ENCODE data around the gene ARHGAP4. TPM values are rescaled to one million over a fixed set of nuclear protein-coding genes. Genes with fewer than 3 reads are reported as not detected.

ARHGAP4 gene
- total RNA-seq, 2 experiments from 2014 or later = 456 to 463 TPM

DNA sequence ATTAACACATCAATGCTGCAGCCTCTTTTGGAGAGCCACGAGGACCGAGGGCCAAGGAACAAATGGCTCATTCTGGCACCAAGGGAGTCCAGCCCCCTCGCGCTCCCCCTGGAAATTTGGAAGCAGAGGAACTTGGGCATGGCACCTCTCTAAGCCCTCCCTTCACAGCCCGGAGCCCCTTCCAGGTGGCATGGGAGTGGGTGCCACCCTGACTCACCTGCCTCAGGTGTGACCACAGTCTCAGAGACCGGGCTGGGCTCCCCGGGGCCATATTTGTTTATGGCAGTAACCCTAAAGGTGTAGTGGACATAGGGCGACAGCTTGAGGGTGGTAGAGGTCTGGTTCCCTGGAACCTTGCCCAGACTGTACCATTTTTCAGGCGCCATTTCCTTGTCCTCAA lies 58.9 kb downstream of the ARHGAP4 start:
- TF ChIP-seq, protein P1, sequence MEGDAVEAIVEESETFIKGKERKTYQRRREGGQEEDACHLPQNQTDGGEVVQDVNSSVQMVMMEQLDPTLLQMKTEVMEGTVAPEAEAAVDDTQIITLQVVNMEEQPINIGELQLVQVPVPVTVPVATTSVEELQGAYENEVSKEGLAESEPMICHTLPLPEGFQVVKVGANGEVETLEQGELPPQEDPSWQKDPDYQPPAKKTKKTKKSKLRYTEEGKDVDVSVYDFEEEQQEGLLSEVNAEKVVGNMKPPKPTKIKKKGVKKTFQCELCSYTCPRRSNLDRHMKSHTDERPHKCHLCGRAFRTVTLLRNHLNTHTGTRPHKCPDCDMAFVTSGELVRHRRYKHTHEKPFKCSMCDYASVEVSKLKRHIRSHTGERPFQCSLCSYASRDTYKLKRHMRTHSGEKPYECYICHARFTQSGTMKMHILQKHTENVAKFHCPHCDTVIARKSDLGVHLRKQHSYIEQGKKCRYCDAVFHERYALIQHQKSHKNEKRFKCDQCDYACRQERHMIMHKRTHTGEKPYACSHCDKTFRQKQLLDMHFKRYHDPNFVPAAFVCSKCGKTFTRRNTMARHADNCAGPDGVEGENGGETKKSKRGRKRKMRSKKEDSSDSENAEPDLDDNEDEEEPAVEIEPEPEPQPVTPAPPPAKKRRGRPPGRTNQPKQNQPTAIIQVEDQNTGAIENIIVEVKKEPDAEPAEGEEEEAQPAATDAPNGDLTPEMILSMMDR (IDR thresholded peaks at IDR 0.05) = no peak
- Mint-ChIP-seq H3K36me3 (ENCODE audit: low read depth) (no peaks in the 10 kb centered on the region), H3K9me3 (no peaks in the 10 kb centered on the region), H3K27ac (no peak overlapping the region), H3K4me1 (ENCODE audit: low read depth) (no peaks in the 10 kb centered on the region), H3K27me3 (no peaks in the 10 kb centered on the region), H3K4me3 (no peak overlapping the region)
- Histone ChIP-seq H3K27me3 (ENCODE audit: control insufficient read depth in 1 of 2, insufficient read depth in 2 of 2, low read length in 2 of 2) (no peaks in the 10 kb centered on the region), H3K4me3 (ENCODE audit: low read length) (no peak overlapping the region), H3K27ac (ENCODE audit: low read depth in 1 of 2, low read length in 2 of 2) (no peak overlapping the region), H3K4me1 (ENCODE audit: insufficient read depth, low read length) (no peaks in the 10 kb centered on the region), H3K9me3 (ENCODE audit: control insufficient read depth in 1 of 2, insufficient read depth in 1 of 2, low read length in 2 of 2) (no peaks in the 10 kb centered on the region), H3K36me3 (ENCODE audit: insufficient read depth, low read length) (no peaks in the 10 kb centered on the region)
- ATAC-seq (ENCODE audit: poor library complexity) (no peak), DNase-seq (no peak)
- CTCF ChIA-PET = no interaction called here
- intact Hi-C loops (cut with DNase I, micrococcal nuclease) = no loop called here
- POLR2A ChIA-PET = no interaction called here

DNA sequence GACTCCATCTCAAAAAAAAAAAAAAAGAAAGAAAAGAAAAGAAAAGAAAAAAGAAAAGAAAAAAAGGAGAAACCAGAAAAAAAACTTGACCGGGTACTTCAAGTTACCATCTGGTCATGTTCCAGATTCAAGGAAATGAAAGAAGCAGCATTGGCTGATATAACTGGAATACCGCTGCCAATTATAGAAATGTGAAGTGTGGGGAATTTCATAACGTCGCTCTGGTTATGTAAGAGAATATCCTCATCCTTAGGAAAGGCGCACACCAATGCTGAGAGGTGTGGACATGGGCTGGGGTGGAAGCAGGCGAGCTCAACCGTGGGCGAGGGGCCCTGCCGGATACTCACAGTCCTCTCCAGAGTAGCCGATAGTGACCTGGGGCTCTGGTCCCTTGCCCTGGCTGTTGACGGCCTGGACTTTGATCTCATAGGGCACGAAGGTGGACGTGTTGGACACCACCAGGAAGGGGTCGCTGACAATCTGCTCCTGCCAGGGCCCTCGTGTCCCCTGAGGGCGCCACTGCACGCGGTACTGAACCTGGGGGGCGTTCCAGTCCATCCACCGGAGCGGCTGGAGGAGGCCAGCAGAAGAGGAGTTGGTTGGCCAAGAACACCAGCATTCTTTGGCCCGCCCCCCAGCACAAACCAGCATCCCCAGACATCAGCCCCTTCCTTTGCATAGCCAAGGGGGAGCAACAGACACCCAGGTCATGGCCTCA lies 59.6 kb downstream of the ARHGAP4 start:
- no peak overlapping the region for H3K4me3 Mint-ChIP-seq
- H3K27ac ChIP-seq (ENCODE audit: low read depth in 1 of 2, low read length in 2 of 2) = no peak overlapping the region
- H3K27me3 Mint-ChIP-seq = no peaks in the 10 kb centered on the region
- H3K4me3 ChIP-seq (ENCODE audit: low read length) = no peak overlapping the region
- H3K9me3 ChIP-seq (ENCODE audit: control insufficient read depth in 1 of 2, insufficient read depth in 1 of 2, low read length in 2 of 2) = no peaks in the 10 kb centered on the region
- no peaks in the 10 kb centered on the region for H3K27me3 ChIP-seq (ENCODE audit: control insufficient read depth in 1 of 2, insufficient read depth in 2 of 2, low read length in 2 of 2)
- no peak for ATAC-seq (ENCODE audit: poor library complexity)
- H3K27ac Mint-ChIP-seq = no peak overlapping the region
- no peaks in the 10 kb centered on the region for H3K36me3 ChIP-seq (ENCODE audit: insufficient read depth, low read length)
- intact Hi-C loops (cut with DNase I, micrococcal nuclease) = no loop called here
- H3K36me3 Mint-ChIP-seq (ENCODE audit: low read depth) = no peaks in the 10 kb centered on the region
- no peaks in the 10 kb centered on the region for H3K9me3 Mint-ChIP-seq
- POLR2A ChIA-PET = no interaction called here
- no peaks in the 10 kb centered on the region for H3K4me1 Mint-ChIP-seq (ENCODE audit: low read depth)
- no peak for DNase-seq
- TF ChIP-seq, protein P1 (IDR thresholded peaks at IDR 0.05) = no peak
- CTCF ChIA-PET = no interaction called here
- no peaks in the 10 kb centered on the region for H3K4me1 ChIP-seq (ENCODE audit: insufficient read depth, low read length)

DNA sequence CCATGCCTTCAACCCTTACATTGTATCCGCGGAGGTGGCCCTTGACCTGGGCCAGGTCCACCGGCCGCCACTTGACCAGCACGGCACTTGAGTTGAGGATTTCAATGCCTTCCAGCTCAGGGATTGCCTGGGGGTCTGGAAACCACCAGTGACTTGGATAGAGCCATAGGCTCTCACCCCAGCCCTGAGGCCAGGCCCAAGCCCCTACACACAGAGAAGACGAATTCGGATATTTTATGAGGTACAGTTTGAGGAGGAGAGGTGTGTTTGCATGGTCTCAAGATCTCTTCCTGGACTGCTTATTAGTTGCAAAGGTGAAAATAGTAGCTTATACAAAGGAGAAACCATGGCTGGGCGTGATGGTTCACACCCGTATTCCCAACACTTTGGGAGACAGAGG lies 60.4 kb downstream of the ARHGAP4 start:
- TF ChIP-seq, protein P1 (IDR thresholded peaks at IDR 0.05) = no peak
- no peak overlapping the region for H3K4me3 Mint-ChIP-seq
- ATAC-seq (ENCODE audit: poor library complexity) (no peak), DNase-seq (no peak)
- H3K27ac Mint-ChIP-seq = no peak overlapping the region
- no peak overlapping the region for H3K27ac ChIP-seq (ENCODE audit: low read depth in 1 of 2, low read length in 2 of 2)
- ChIA-PET CTCF (no interaction called here), POLR2A (no interaction called here)
- H3K4me3 ChIP-seq (ENCODE audit: low read length) = no peak overlapping the region
- H3K4me1 Mint-ChIP-seq (ENCODE audit: low read depth) = no peaks in the 10 kb centered on the region
- no peaks in the 10 kb centered on the region for H3K27me3 ChIP-seq (ENCODE audit: control insufficient read depth in 1 of 2, insufficient read depth in 2 of 2, low read length in 2 of 2)
- no peaks in the 10 kb centered on the region for H3K36me3 Mint-ChIP-seq (ENCODE audit: low read depth)
- intact Hi-C loops (cut with DNase I, micrococcal nuclease) = no loop called here
- no peaks in the 10 kb centered on the region for H3K27me3 Mint-ChIP-seq
- no peaks in the 10 kb centered on the region for H3K36me3 ChIP-seq (ENCODE audit: insufficient read depth, low read length)
- no peaks in the 10 kb centered on the region for H3K4me1 ChIP-seq (ENCODE audit: insufficient read depth, low read length)
- H3K9me3 Mint-ChIP-seq = no peaks in the 10 kb centered on the region
- no peaks in the 10 kb centered on the region for H3K9me3 ChIP-seq (ENCODE audit: control insufficient read depth in 1 of 2, insufficient read depth in 1 of 2, low read length in 2 of 2)

All from CD4-positive, alpha-beta T cell (primary cell).